ENCODE measurements around the gene PNCK.

- TF ChIP-seq GATA3 (IDR thresholded peaks at IDR 0.05; ENCODE audit: low read depth, low read length): no peak
- no peak for TF ChIP-seq GATA2 (IDR thresholded peaks at IDR 0.05; ENCODE audit: low read depth, low read length)
These were observed 7.8 kb downstream of the PNCK start for GRCh38 chrX:153665726-153666306.

Data from SH-SY5Y (cell line).